Skeletal muscle satellite cell (primary cell): ENCODE results near the gene FBH1.

Source experiments
- H3K27me3 ChIP-seq: 2 replicates; pipeline ENCODE4 v1.7.0; 2013; ENCODE audit warnings: low read length; ENCODE audit not compliant: control insufficient read depth, insufficient read depth
- H3K36me3 ChIP-seq: 2 replicates; pipeline ENCODE4 v1.7.0; 2013; ENCODE audit warnings: mild to moderate bottlenecking, control low read depth, low read length; ENCODE audit not compliant: insufficient read depth
- H3K4me1 ChIP-seq: 2 replicates; pipeline ENCODE4 v1.7.0; 2013; ENCODE audit warnings: low read length; ENCODE audit not compliant: control insufficient read depth, insufficient read depth
- H3K4me2 ChIP-seq: 2 replicates; pipeline ENCODE4 v1.7.0; 2013; ENCODE audit warnings: mild to moderate bottlenecking, low read length
- H3K4me3 ChIP-seq: 2 replicates; pipeline ENCODE4 v1.7.0; 2013; ENCODE audit warnings: low read length
- H3K9ac ChIP-seq: 2 replicates; pipeline ENCODE4 v1.7.0; 2013; ENCODE audit warnings: mild to moderate bottlenecking, low read depth, low read length, moderate library complexity
- H3K9me3 ChIP-seq: replicated peaks from 2 replicates; pipeline ENCODE4 v1.7.0; 2013; ENCODE audit warnings: mild to moderate bottlenecking, control low read depth, low read length

Gene FBH1

DNA sequence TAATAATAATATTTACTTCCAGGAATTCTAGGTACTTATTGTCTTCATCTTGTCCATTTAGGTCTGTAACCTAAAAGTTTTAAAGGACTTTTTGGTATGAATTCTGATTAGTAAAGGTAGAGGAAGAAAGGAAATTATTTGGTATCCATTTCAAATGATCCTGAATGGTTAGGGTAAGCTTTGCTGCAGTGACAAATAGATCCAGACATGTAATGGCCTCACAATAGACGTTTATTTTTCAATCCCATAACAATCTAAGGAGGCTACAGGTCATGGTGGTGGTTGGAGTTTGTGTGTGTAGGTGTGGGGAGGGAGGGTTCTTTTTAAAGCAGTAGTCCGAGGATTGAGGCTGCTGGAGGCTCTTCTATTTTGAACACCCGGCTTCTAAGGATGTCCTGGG, 5.3 kb downstream of the FBH1 start:
- no peak overlapping the region for H3K4me3 ChIP-seq
- no peaks in the 10 kb centered on the region for H3K27me3 ChIP-seq
- H3K4me2 ChIP-seq, result no peak overlapping the region
- H3K36me3 ChIP-seq, result peaks cover 38% of the 10 kb centered on the region
- H3K9ac ChIP-seq, result no peak overlapping the region
- H3K4me1 ChIP-seq, result peaks cover 12% of the 10 kb centered on the region
- no peaks in the 10 kb centered on the region for H3K9me3 ChIP-seq

DNA sequence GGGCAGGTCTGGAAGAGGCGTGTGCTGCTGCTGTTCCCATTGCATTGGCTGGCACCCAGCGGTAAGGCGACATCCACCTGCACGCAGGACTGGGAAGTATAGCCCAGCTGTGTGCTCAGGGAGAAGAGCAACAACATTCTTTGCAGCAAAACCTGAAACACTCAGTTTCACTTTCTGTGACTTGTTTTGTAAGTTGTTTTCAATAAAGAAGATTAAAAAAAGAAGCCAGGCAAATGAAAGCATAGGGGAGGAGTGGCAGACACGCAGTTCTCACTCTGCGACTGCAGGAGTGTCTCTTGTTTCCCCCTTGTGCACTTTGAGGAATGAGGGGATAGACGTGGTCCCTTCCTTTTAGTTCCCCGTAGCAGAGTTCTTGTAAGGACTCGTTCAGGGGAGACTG, 5.8 kb downstream of the FBH1 start:
- H3K9me3 ChIP-seq, result no peaks in the 10 kb centered on the region
- H3K4me1 ChIP-seq, result peaks cover 12% of the 10 kb centered on the region
- H3K36me3 ChIP-seq, result peaks cover 38% of the 10 kb centered on the region
- H3K4me3 ChIP-seq, result no peak overlapping the region
- no peak overlapping the region for H3K4me2 ChIP-seq
- no peaks in the 10 kb centered on the region for H3K27me3 ChIP-seq
- no peak overlapping the region for H3K9ac ChIP-seq

DNA sequence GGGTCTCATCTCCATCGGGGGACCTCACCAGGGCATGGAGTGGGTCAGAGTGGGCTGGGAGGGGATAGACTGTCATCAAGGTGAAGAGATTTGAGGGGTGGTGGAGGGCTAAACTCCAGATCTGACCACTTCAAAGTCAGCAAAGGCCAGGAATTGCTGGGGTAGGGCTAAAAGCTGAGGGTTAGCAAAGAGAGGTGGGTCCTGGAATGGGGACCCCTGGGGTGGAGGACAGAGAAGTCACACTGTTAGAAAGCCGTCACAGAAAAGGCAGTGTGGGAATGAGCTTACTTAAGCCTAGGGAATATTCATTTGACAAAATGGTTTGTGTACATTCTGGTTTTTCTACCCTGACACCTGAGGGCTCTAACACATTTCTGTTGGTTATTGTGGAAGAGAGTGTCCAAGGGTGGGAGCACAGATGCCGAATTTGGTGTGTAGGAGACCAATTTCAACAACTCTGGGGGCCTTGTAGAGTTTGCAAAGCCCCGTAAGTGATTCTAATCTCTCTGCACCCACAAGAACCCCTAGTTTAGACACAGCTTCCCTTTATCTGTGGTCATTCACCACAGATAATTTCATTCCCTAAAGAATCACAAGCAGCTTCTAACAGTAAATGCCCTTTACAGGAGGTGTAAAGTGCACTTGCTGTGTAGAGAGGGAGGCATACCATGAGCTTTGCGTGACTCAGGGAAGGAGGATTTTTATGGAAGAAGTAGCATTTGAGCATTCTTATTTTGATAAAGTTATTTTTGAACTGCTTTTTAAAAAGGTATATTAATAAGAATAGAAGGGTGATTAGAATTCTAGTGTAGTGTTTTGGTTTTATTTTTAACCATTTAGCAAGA, 6.4 kb downstream of the FBH1 start:
- Histone ChIP-seq H3K36me3 (peaks cover 38% of the 10 kb centered on the region), H3K4me2 (no peak overlapping the region), H3K9me3 (no peaks in the 10 kb centered on the region), H3K4me3 (no peak overlapping the region), H3K9ac (no peak overlapping the region), H3K27me3 (no peaks in the 10 kb centered on the region), H3K4me1 (peaks cover 8% of the 10 kb centered on the region)

DNA sequence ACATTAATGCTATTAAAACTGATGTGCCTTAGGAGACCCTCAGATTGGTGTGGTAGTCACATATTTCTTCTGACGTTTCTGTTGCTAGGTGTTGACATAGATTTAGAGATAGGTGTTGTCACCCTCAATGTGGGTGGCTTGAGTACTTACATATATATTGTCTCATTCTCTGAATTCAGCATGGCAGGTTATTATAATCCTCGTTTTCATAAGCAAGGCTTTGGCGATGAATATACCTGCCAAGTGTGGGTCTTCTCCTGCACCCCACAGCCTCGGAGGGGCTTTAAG, 7.0 kb downstream of the FBH1 start:
- H3K9me3 ChIP-seq, result no peaks in the 10 kb centered on the region
- no peak overlapping the region for H3K4me3 ChIP-seq
- H3K4me2 ChIP-seq, result no peak overlapping the region
- no peak overlapping the region for H3K9ac ChIP-seq
- H3K36me3 ChIP-seq, result peaks cover 38% of the 10 kb centered on the region
- peaks cover 4% of the 10 kb centered on the region for H3K4me1 ChIP-seq
- no peaks in the 10 kb centered on the region for H3K27me3 ChIP-seq

DNA sequence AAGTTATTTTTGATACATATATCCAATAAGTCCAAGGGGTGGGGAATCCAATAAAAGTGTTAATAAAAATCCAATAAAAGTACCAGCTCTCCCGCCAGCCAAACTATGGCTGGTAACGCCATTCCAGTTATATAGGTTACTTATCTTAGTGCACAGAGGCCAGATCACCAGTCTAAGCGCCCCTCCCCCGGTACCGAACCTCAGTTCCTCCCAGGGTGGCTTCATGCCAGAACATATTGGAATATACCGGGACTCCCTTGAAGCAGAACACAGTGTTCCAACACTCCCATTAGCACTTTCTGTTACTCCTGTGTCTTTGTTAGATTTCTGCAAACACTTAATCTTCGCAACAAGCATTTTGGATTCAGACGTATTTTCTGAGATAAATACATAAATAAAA, 7.5 kb downstream of the FBH1 start:
- Histone ChIP-seq H3K4me1 (no peaks in the 10 kb centered on the region), H3K27me3 (no peaks in the 10 kb centered on the region), H3K9ac (no peak overlapping the region), H3K4me2 (no peak overlapping the region), H3K36me3 (peaks cover 38% of the 10 kb centered on the region), H3K9me3 (no peaks in the 10 kb centered on the region), H3K4me3 (no peak overlapping the region)

- H3K9ac ChIP-seq, result no peak overlapping the region
- H3K4me3 ChIP-seq, result no peak overlapping the region
- H3K4me2 ChIP-seq, result no peak overlapping the region
- H3K27me3 ChIP-seq, result no peaks in the 10 kb centered on the region
- no peaks in the 10 kb centered on the region for H3K9me3 ChIP-seq
- no peaks in the 10 kb centered on the region for H3K4me1 ChIP-seq
- peaks cover 38% of the 10 kb centered on the region for H3K36me3 ChIP-seq
These were observed 8.1 kb downstream of the FBH1 start for GRCh38 chr10:5898163-5898562.

- no peaks in the 10 kb centered on the region for H3K4me1 ChIP-seq
- H3K4me2 ChIP-seq, result no peak overlapping the region
- H3K27me3 ChIP-seq, result no peaks in the 10 kb centered on the region
- no peaks in the 10 kb centered on the region for H3K9me3 ChIP-seq
- no peak overlapping the region for H3K9ac ChIP-seq
- peaks cover 23% of the 10 kb centered on the region for H3K36me3 ChIP-seq
- no peak overlapping the region for H3K4me3 ChIP-seq
These were observed 10.2 kb downstream of the FBH1 start for GRCh38 chr10:5900247-5900646.

GRCh38 chr10:5902511-5903274, 12.7 kb downstream of the FBH1 start:
- peaks cover 15% of the 10 kb centered on the region for H3K36me3 ChIP-seq
- no peak overlapping the region for H3K4me3 ChIP-seq
- no peaks in the 10 kb centered on the region for H3K27me3 ChIP-seq

GRCh38 chr10:5903563-5903962, 13.5 kb downstream of the FBH1 start:
- Histone ChIP-seq H3K27me3 (no peaks in the 10 kb centered on the region), H3K4me1 (peaks cover 10% of the 10 kb centered on the region), H3K4me3 (no peak overlapping the region), H3K4me2 (no peak overlapping the region), H3K36me3 (peaks cover 10% of the 10 kb centered on the region), H3K9ac (no peak overlapping the region), H3K9me3 (no peaks in the 10 kb centered on the region)

More at GRCh38 chr10:5902511-5903274, 12.7 kb downstream of the FBH1 start:
- H3K9ac ChIP-seq, result no peak overlapping the region
- no peak overlapping the region for H3K4me2 ChIP-seq
- peaks cover 10% of the 10 kb centered on the region for H3K4me1 ChIP-seq
- no peaks in the 10 kb centered on the region for H3K9me3 ChIP-seq

DNA sequence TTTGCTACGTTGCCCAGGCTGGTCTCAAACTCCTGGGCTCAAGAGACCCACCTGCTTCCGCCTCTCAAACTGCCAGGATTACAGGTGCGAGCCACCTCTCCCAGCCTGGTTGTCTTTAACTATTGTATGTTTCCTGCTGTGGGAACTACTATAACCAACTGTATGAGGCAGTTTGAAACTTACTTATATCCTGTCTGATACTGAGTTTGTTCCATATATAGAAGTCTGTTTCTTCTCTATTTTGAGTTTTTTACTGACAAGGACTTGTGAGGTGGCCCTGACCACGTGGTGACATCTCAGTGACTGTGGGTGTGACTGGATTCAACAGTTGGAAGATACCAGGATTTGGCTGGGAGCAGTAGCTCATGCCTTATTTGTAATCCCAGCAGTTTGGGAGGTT, 14.2 kb downstream of the FBH1 start:
- H3K4me1 ChIP-seq, result peaks cover 10% of the 10 kb centered on the region
- H3K9me3 ChIP-seq, result no peaks in the 10 kb centered on the region
- H3K36me3 ChIP-seq, result peaks cover 15% of the 10 kb centered on the region
- no peak overlapping the region for H3K9ac ChIP-seq
- H3K27me3 ChIP-seq, result no peaks in the 10 kb centered on the region
- H3K4me2 ChIP-seq, result no peak overlapping the region
- H3K4me3 ChIP-seq, result no peak overlapping the region

DNA sequence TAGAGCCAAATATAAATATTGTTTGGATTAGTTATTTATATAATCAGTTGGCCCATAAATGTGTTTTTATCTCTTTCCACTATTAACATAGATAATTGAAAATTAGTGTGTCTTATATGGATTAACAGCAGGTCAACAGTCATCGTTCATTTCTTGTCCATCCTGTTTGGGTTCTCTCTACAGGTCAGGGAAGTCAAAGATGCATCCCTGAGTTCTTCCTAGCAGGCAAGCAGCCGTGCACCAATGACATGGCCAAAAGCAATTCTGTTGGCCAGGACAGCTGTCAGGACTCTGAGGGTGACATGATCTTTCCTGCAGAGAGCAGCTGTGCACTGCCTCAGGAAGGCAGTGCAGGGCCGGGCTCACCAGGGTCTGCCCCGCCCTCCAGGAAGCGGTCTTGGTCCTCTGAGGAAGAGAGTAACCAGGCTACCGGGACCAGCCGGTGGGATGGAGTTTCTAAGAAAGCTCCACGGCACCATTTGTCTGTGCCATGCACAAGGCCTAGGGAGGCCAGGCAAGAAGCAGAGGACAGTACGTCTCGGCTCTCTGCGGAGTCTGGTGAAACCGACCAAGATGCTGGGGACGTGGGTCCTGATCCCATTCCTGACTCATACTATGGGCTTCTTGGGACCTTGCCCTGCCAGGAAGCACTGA, 15.9 kb downstream of the FBH1 start:
- H3K4me3 ChIP-seq, result no peak overlapping the region
- no peaks in the 10 kb centered on the region for H3K9me3 ChIP-seq
- no peak overlapping the region for H3K9ac ChIP-seq
- H3K4me1 ChIP-seq, result peaks cover 10% of the 10 kb centered on the region
- H3K27me3 ChIP-seq, result no peaks in the 10 kb centered on the region
- H3K4me2 ChIP-seq, result peak overlapping the region; percentile 49
- peaks cover 31% of the 10 kb centered on the region for H3K36me3 ChIP-seq
